HEK293 (cell line): Measurements from ENCODE around the gene CMTM1.

Experiments
- SALL2 ChIP-seq: fragments of 450-650 bp; formaldehyde crosslinking; IDR thresholded peaks from 2 replicates; pipeline ENCODE4 v1.5.0; 2017; ENCODE audit warnings: missing biosample characterization, mild to moderate bottlenecking, missing genetic modification characterization, borderline replicate concordance
- ZBTB21 ChIP-seq: fragments of 450-650 bp; formaldehyde crosslinking; IDR thresholded peaks from 2 replicates; pipeline ENCODE4 v1.5.1; 2017; ENCODE audit warnings: missing biosample characterization, missing genetic modification characterization
- ZNF202 ChIP-seq: fragments of 450-650 bp; formaldehyde crosslinking; IDR thresholded peaks from 2 replicates; pipeline ENCODE4 v1.5.1; 2016; ENCODE audit warnings: missing biosample characterization, missing genetic modification characterization, borderline replicate concordance
- ZNF292 ChIP-seq: fragments of 450-650 bp; formaldehyde crosslinking; IDR thresholded peaks from 2 replicates; pipeline ENCODE4 v1.5.1; 2016; ENCODE audit warnings: low read depth, missing biosample characterization, missing genetic modification characterization, borderline replicate concordance
- ZNF324 ChIP-seq: fragments of 450-650 bp; formaldehyde crosslinking; IDR thresholded peaks from 2 replicates; pipeline ENCODE4 v1.5.1; 2016; ENCODE audit warnings: missing biosample characterization, missing genetic modification characterization
- TF ChIP-seq, protein P1 (sequence below): fragments of 450-650 bp; formaldehyde crosslinking; IDR thresholded peaks from 2 replicates; pipeline ENCODE4 v1.5.1; 2016; ENCODE audit warnings: missing biosample characterization, missing genetic modification characterization
- TF ChIP-seq, protein P2 (sequence below): fragments of 450-650 bp; formaldehyde crosslinking; IDR thresholded peaks from 2 replicates; pipeline ENCODE4 v1.5.1; 2016; ENCODE audit warnings: missing biosample characterization, missing genetic modification characterization, borderline replicate concordance
- TF ChIP-seq, protein P3 (sequence below): fragments of 450-650 bp; formaldehyde crosslinking; IDR thresholded peaks from 2 replicates; pipeline ENCODE4 v1.5.1; 2016; ENCODE audit warnings: missing biosample characterization, missing genetic modification characterization
- TF ChIP-seq, protein P4 (sequence below): fragments of 450-650 bp; formaldehyde crosslinking; IDR thresholded peaks from 2 replicates; pipeline ENCODE4 v1.5.1; 2016; ENCODE audit warnings: missing biosample characterization, missing genetic modification characterization
- TF ChIP-seq, protein P5 (sequence below): fragments of 450-650 bp; formaldehyde crosslinking; IDR thresholded peaks from 2 replicates; pipeline ENCODE4 v1.5.1; 2016; ENCODE audit warnings: missing biosample characterization, missing genetic modification characterization

- no peak for TF ChIP-seq ZNF324 (tag by site-specific recombination)
- TF ChIP-seq, protein P1, sequence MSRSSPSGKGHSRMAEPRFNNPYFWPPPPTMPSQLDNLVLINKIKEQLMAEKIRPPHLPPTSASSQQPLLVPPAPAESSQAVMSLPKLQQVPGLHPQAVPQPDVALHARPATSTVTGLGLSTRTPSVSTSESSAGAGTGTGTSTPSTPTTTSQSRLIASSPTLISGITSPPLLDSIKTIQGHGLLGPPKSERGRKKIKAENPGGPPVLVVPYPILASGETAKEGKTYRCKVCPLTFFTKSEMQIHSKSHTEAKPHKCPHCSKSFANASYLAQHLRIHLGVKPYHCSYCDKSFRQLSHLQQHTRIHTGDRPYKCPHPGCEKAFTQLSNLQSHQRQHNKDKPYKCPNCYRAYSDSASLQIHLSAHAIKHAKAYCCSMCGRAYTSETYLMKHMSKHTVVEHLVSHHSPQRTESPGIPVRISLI (tag by site-specific recombination): no peak
- TF ChIP-seq, protein P2, sequence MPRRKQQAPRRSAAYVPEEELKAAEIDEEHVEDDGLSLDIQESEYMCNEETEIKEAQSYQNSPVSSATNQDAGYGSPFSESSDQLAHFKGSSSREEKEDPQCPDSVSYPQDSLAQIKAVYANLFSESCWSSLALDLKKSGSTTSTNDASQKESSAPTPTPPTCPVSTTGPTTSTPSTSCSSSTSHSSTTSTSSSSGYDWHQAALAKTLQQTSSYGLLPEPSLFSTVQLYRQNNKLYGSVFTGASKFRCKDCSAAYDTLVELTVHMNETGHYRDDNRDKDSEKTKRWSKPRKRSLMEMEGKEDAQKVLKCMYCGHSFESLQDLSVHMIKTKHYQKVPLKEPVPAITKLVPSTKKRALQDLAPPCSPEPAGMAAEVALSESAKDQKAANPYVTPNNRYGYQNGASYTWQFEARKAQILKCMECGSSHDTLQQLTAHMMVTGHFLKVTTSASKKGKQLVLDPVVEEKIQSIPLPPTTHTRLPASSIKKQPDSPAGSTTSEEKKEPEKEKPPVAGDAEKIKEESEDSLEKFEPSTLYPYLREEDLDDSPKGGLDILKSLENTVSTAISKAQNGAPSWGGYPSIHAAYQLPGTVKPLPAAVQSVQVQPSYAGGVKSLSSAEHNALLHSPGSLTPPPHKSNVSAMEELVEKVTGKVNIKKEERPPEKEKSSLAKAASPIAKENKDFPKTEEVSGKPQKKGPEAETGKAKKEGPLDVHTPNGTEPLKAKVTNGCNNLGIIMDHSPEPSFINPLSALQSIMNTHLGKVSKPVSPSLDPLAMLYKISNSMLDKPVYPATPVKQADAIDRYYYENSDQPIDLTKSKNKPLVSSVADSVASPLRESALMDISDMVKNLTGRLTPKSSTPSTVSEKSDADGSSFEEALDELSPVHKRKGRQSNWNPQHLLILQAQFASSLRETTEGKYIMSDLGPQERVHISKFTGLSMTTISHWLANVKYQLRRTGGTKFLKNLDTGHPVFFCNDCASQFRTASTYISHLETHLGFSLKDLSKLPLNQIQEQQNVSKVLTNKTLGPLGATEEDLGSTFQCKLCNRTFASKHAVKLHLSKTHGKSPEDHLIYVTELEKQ: no peak
- TF ChIP-seq, protein P3, sequence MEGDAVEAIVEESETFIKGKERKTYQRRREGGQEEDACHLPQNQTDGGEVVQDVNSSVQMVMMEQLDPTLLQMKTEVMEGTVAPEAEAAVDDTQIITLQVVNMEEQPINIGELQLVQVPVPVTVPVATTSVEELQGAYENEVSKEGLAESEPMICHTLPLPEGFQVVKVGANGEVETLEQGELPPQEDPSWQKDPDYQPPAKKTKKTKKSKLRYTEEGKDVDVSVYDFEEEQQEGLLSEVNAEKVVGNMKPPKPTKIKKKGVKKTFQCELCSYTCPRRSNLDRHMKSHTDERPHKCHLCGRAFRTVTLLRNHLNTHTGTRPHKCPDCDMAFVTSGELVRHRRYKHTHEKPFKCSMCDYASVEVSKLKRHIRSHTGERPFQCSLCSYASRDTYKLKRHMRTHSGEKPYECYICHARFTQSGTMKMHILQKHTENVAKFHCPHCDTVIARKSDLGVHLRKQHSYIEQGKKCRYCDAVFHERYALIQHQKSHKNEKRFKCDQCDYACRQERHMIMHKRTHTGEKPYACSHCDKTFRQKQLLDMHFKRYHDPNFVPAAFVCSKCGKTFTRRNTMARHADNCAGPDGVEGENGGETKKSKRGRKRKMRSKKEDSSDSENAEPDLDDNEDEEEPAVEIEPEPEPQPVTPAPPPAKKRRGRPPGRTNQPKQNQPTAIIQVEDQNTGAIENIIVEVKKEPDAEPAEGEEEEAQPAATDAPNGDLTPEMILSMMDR (tag by site-specific recombination): no peak
- no peak for TF ChIP-seq ZNF202
- no peak for TF ChIP-seq ZNF292 (tag by site-specific recombination)
- TF ChIP-seq, protein P4, sequence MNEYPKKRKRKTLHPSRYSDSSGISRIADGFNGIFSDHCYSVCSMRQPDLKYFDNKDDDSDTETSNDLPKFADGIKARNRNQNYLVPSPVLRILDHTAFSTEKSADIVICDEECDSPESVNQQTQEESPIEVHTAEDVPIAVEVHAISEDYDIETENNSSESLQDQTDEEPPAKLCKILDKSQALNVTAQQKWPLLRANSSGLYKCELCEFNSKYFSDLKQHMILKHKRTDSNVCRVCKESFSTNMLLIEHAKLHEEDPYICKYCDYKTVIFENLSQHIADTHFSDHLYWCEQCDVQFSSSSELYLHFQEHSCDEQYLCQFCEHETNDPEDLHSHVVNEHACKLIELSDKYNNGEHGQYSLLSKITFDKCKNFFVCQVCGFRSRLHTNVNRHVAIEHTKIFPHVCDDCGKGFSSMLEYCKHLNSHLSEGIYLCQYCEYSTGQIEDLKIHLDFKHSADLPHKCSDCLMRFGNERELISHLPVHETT (tag by site-specific recombination): no peak
- TF ChIP-seq ZBTB21 (tag by site-specific recombination): no peak
- TF ChIP-seq, protein P5, sequence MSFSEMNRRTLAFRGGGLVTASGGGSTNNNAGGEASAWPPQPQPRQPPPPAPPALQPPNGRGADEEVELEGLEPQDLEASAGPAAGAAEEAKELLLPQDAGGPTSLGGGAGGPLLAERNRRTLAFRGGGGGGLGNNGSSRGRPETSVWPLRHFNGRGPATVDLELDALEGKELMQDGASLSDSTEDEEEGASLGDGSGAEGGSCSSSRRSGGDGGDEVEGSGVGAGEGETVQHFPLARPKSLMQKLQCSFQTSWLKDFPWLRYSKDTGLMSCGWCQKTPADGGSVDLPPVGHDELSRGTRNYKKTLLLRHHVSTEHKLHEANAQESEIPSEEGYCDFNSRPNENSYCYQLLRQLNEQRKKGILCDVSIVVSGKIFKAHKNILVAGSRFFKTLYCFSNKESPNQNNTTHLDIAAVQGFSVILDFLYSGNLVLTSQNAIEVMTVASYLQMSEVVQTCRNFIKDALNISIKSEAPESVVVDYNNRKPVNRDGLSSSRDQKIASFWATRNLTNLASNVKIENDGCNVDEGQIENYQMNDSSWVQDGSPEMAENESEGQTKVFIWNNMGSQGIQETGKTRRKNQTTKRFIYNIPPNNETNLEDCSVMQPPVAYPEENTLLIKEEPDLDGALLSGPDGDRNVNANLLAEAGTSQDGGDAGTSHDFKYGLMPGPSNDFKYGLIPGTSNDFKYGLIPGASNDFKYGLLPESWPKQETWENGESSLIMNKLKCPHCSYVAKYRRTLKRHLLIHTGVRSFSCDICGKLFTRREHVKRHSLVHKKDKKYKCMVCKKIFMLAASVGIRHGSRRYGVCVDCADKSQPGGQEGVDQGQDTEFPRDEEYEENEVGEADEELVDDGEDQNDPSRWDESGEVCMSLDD (tag by site-specific recombination): no peak
- TF ChIP-seq SALL2 (tag by site-specific recombination): no peak
Measured at GRCh38 chr16:66562409-66562808, 3.8 kb upstream of the CMTM1 start.
